ENCODE data around the gene MDM1.

MDM1 gene

DNA sequence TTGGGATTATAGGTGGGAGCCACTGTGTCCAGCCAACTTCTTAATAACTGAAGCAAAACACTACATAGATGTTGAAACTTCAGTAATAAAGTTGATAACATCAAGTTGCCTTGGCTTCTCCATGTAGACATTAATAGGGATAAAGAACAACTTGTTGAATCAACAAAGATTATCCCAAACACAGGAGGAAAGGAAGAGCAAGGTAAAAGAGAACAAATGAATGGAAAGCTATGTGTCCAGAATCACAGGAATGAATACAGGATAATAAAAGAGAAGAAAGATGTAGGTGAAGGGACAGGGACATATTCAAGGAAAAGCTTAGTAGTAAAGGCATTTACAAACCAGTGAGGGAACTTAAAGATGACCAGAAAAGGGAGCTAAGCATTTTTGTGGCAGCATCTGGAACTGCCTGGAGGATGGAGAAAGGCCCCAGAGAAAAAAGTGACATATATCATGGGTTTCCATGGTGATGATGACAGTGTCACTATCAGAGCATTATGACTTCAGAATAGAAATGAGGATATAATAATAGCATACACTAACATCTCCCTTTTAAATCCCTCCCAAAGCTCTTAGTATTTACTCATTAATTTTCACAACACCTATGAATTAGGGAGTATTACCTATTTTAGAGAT lies 24.0 kb upstream of the MDM1 start:
- DNase-seq (ENCODE audit: low spot score) = no peak
- FAIRE-seq = no peak

DNA sequence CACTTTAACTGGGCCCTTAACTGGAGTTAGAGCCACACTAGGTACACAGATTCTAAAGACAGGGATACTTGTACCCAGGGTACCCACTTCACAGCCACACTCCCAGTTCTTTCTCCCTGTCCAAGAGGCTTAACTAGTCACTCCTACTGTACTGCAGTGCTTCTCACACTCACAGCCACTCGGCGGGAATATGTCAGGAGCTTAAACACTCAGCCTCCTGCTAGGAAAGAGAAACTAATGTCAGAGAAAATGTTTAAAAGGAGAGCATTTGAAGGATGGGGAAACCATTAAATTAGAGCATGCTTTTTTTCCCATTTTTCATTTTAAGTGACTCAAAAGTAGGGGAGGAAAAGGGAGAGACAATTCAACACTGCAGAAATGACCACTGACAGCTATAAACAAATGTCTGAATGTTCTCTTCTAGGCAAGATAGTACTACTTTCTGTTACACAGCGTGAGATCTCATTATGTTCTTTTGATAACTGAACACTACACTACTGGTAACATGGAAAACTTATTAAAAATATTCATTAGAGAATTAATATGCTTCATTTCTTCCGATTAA lies 22.9 kb upstream of the MDM1 start:
- no peak for DNase-seq (ENCODE audit: low spot score)
- no peak for FAIRE-seq

DNA sequence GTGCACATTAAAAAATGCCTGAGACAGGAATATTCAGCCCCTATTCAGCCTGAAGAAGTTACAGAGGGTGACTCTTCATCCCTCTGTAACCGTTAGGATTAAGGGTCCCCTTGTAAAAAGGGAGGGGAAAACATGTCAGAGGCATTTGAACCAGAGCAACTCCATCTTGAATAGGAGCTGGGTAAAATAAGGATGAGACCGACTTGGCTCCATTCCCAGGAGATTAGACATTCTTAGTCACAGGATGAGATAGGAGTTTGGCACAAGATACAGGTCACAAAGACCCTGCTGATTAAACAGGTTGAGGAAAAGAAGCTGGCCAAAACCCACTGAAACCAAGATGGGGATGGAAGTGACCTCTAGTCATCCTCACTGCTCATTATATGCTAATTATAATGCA lies 19.9 kb upstream of the MDM1 start:
- DNase-seq (ENCODE audit: low spot score) (no peak), FAIRE-seq (no peak)

DNA sequence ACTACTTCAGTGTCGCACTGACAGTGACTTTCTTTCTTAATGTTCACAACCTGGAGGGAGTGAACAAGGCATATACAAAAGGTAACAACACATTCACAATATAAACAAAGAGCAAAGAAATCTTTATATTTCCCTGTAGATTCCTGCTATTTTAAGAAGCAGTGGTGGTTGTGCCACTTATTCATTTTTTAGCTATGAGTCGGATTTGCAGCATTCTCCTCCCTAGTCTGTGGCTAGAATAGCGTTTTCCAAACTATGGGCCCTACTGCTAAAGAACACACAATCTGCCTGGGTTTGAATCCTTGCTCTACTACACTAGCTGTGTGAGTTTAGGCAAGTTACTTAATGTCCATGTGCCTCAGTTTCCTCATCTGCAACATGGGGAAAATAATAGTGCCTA lies 18.6 kb upstream of the MDM1 start:
- FAIRE-seq = no peak
- DNase-seq (ENCODE audit: low spot score) = no peak

DNA sequence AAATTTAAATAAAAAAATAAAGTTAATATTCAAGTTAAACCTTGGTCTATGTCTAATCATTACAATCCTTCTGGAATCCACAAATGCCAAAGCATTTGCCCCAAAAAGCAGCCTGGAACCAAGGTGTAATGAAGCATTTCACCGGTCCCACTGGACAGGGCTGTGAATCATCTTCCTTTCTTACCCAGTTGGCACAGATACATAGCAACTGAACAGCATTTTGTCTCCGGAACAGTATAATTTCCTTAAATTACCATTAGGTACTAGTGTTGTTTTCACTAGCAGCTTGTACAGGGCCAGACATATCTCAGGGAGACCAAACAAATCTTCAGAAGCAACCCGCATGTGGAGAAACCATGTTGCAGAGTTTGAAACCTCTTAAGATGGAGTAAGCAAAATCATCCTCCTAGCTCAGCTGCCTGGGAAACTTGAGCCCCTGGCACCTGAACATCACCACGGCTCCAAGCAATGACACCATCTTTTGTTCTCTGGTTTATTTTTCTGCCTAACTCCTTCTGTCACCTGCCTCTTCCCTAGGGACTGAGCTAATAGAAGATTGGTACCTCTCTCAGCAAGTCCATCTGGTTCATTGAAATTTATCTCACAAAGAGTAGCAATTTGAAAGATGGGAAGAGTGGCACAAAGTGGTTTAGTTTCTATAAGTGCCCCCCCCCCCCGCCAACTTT lies 17.9 kb upstream of the MDM1 start:
- no peak for FAIRE-seq
- DNase-seq (ENCODE audit: low spot score) = no peak

DNA sequence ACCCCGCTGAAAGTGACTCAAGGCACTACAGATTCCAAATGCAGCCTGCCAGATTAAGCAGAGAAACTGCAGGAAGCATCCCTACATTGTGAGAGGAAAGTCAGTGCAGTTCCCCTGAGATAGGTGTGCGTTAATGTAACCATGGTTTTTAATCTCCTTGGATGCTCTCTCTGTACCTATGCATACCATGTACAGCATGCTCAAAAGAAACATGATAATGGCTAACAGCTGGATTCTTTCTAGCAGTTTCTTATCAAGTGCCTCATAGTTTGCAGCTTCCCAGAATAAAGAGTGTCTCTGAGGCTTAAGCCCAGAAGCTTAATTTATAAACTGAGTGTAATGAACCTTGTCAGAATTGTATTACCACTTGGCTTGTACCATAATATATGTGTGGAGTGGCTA lies 17.1 kb upstream of the MDM1 start:
- FAIRE-seq (no peak), DNase-seq (ENCODE audit: low spot score) (no peak)

DNA sequence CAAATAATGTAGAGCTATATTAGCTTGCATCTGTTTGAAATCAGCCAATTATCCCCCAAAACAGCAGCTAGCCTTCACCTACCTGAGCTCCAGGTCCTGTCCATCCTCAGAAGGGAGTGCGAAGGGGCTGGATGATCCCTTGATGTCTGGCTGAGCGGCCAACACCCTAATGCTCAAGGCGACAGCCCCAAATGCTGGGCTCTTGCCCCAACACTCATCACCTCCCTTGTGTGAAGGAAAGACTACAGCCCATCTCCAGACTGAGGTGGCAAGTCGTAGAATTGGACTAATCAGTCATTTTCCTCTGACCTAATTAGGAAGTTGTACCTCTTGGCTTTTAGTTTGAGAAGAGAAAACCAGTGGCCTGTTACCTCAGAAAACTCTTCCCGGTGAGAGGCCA lies 16.3 kb upstream of the MDM1 start:
- no peak for FAIRE-seq

DNA sequence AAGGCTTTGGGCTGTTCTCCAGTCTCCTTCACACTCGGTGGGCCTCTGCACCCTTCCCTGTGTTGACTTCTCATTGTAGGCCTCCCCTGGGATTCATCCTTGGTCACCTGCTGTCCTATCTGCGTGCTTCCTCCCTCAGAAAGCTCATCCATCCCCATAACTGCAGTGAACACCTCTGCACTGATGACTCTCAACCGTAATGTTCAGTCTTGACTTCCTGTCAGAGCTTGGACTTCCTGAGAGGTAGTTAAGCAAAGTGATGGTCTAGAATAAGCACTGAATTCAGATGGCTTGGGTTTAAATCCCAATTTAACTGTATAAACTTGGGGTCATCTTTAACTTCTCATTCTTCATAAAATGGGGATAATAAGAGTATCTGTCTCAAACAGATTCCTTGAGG lies 13.6 kb upstream of the MDM1 start:
- no peak for DNase-seq (ENCODE audit: low spot score)
- FAIRE-seq = no peak

More for the DNA sequence above, 16.3 kb upstream of the MDM1 start:
- no peak for DNase-seq (ENCODE audit: low spot score)

DNA sequence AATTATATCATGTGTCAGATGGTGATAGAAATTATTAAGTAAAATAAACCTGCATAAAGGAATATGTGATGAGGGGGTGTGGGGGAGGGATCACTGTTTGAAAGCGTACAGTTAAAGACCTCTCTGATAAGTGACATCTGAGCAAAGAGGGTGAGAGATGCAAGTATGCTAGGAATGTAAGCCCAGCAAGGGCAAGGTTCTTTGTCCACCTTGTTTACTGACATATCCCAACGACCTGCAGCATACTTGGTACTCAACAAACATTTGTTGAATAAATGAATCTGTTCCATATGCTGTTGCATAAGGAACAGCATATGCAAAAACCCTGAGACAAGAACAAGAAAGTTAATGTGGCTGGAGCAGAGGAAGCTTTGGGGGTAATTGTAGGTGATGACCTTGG lies 12.0 kb upstream of the MDM1 start:
- FAIRE-seq (no peak), DNase-seq (ENCODE audit: low spot score) (no peak)

DNA sequence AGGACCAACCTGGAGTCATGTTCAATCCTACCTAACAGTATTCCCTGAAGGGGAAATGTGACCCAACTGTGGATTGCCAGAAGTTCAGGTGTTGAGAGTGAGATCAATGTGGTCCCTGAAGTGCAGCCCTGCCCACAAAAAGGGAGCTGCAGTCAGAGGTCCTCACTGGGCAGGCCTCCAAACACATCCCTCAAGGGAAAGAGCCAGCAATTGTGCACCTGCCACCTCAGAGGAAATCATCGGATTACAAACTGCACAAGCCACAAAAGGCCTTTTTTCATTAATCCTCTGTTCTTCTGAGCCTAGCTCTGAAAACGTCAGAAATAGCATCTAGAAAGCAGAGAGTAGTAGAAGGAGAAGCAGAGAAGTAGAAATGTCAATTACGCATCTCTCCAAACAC lies 10.8 kb upstream of the MDM1 start:
- FAIRE-seq (no peak), DNase-seq (ENCODE audit: low spot score) (no peak)

DNA sequence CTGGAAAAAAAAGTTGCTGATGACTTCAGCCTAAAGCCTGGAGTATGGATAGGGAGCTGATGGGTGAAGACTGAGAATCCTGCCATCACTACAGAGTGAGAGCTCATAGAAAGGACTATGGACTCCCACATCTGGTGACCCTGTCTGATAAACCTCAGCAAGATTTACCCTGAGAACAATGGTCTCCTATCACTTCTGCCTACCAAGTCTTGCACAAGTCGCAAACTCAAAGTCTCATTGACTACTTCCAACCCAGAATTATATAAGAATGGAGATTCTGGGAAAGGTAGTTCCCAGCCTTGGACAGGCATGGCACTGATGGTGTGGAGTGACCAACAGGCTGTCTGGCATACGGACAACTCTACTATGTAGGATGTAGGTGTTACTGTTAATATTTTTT lies 9.7 kb upstream of the MDM1 start:
- FAIRE-seq = no peak
- no peak for DNase-seq (ENCODE audit: low spot score)

DNA sequence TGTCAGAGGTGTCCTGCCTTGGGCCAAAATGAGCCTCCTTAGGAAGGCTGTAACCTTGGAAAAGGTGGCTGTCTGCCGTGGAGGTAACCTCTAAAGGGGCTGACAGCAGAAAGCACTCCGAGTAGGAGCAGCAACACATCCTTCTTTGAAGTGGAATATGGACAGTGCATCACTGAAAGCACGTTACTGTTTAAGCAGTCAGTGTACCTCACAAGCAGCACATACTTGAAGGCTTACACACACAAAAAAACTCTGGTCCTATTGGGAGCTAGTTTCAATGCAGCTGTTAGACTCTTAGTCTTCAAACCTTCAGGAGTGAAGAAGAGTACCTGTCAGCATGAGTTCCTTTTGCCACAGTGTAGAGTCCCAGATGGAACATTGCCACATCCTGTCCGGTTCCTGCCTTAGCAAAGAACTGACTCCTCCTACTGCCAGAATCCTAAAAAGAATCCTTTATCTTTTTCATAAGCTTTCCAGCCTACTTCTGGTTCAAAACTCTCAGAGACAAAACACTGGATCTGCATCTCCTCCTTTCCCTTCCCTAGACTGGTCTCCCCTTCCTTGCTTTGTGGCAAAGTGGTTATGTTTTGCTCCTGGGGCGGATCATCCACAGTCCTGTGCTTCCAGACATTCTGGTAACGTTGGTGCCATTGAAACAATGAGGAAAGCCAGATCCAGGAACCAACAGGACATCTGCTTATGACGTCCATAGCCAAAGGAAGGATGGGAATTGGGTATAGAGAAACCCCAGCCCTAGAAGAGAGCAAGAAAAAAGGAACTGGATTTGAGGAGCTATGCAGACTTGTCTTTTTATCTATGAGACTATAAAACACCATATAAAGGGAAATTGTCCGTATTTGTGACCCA lies 8.5 kb upstream of the MDM1 start:
- DNase-seq (ENCODE audit: low spot score) (no peak), FAIRE-seq (no peak)

DNA sequence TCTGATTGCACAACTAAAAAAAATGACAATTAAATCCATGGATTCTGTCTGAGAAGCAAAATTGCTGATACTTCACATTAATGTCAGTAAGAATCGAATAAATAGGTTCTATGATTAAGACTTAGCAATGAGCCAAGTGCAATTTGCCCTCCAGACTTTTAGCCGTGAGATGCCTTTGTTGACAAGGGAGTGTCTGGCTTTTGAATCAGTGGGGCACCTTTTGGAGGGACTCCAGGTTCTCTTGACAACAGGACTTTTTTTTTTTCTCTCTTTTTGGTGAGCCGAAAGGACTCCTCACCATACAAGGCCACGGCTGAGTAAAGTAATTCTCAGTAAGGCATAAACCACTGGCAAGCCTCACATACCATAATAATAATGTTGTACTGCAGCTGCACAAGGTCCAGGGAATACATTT lies 4.7 kb upstream of the MDM1 start:
- FAIRE-seq (no peak), DNase-seq (ENCODE audit: low spot score) (no peak)

DNA sequence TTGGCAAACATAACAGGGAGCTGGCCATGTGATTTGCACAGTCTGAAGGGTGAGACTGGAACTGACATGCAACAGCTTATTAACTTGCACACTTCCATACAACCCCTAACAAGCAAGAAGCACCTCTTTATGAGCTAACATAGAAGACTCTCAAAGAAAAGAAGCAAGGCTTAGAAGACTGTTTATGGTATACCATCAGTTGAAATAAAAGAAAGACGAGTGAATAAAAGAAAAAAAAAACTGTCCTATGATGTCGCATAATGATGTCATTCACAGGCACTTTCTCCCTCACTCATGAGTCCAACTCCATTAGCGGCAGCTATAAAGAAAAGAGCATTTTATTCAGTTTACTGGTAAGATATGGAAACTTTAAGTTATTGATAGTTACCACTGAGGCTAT lies 3.3 kb upstream of the MDM1 start:
- FAIRE-seq (no peak), DNase-seq (ENCODE audit: low spot score) (no peak)

DNA sequence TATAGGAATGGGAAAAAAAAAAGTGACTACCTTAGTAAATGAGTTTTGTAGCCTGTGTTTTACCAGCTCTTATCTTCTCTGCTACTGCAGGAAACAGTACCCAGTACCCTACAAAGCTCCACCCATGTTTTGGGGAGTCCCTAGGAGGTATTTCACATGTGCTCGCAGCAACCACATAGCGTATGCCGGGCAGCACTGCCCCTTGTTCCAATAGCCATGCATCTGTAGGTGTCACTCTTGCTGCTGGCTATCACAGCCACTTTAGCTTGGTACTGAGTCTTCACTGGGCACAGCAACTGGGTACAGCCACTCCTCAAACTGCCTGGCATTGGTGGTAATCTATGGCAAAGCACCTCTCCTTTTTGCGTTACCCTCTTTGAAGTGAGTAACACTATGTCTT lies 2.0 kb upstream of the MDM1 start:
- FAIRE-seq (no peak), DNase-seq (ENCODE audit: low spot score) (no peak)

DNA sequence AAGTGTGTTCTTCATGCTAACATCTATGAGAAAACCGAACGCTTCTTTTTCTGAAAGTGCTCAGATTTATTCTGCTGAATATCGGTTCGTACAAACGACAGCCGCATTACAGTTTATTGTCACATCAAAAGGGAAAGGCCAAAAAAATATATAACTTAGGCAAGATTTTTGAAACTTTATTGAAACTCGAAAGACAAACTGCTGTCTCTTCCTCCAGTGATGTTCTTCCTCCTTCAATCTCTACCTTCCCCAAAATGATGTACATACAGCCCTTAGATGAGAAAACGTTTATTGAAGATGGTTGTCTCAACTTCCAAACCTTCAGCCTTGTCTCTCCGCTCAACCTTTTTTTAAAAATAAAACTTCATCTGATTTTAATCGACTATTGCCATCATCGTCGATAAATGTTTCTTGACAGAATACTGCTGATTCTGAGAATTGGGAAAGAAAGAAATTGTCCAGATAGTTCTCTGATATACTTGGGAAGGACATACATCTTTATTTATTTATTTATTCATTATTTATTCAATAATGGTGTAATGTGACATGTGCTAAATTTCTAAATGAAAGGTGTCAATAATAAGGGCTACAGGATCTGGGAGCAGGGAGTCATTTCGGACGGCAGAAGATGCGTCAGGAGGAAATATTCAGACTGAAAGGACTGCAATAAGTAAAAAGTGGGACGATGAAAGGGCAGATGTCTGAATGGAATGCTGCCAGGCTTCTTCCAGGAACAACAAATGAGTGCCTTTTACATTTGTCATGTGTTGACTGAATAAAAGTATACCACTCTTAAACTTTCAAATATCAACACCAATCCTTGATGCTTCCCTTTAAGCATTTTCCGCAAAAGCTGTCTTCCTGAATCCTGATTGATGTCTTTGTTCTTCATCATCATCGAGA lies 817 bp upstream of the MDM1 start:
- no peak for DNase-seq (ENCODE audit: low spot score)
- no peak for FAIRE-seq

DNA sequence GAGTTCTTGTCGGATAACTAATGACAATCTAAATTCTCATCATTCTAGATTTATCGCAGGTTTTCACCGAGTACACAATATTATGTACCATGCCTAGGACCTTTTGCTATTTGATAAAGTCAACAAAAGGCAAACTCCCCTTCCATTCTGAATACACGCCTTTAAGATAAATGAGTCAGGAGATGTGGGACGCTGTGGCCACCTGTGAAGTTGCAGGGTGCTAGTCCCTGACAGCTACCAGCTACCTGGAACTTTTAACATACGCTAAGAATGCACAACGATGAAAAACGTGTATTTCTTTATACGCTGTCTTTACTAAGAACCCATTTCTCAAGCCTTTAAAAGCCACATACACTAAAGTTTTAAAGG lies 678 bp downstream of the MDM1 start:
- no peak for DNase-seq (ENCODE audit: low spot score)
- no peak for FAIRE-seq

DNA sequence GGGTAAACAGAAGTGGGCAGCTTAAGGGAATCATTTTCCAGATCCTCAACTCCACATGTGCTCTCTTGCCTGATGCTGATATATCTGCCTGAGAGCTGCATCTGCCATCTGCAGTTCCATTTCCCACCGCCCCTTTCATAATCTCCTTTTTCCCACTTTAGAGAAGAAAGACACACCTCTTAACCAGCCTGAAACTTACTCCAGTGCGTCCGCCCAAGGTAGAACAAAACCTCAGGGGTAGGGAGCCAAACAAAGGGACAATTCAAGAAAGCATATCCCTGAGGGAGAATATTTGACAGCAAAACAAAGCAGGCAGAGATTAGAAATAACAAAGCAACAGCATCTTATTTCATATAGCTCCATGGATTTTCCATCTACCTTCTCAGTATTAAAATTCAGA lies 4.3 kb downstream of the MDM1 start:
- DNase-seq (ENCODE audit: low spot score) = no peak
- FAIRE-seq = no peak

DNA sequence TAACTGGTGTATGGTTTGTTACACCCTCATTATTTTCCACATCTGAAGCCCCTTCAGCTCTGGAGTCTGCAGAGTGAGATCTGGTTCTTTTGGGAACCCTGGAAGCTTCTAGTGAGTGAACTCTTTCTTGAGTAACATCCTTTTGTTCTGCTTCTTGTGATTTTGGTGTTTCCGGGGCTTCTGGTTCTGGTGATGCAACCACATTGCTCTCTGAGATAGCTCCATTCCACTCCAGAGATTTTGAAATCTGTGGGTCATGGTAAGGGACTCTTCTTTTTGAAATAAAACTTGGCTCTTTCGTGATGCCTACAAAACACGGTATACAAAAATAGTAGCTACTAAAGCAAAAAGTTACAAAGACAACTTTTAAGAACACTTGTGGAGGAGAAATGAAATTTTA lies 5.4 kb downstream of the MDM1 start:
- no peak for FAIRE-seq

DNA sequence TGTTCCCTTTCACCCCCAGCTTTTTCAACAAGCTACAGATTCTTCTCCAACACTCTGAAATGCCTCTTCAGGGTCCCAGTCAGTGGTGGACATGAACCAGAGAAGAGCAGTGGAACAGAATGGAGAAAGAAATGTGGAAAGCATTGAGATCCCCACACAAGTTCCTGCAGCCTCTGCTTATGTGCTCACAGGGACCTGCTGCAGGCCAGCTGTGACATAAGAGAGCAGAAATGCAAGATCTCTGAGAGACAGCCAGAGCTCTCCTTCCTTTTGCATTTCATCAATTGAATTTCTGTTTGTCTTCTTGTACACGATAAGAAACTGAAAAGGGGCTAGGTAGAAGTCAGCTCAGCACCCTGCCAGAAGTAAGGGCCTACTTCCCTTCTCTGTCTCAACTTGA lies 6.2 kb downstream of the MDM1 start:
- no peak for DNase-seq (ENCODE audit: low spot score)
- no peak for FAIRE-seq

More for the DNA sequence above, 5.4 kb downstream of the MDM1 start:
- no peak for DNase-seq (ENCODE audit: low spot score)

DNA sequence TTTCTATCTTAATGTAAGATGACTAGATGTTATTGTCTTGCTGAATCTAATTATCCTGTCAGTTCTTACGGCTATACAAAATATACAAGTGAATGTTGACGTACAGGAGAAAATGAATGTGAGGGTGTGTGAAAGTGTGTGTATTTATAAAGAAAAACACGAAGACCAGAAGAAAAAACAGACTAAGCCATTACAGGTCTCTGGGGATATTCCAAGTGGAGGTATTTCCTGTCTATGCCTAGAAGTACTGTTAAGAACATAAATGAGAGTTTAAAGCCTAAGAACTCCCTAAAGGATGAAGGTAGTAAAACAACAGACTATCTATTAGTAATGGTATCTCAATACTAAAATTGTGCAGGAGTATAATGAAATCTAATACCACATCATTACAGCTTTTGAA lies 7.6 kb downstream of the MDM1 start:
- FAIRE-seq (no peak), DNase-seq (ENCODE audit: low spot score) (no peak)
